WTC11 (cell line): Measurements from ENCODE around the gene RING1. TPM values are rescaled to one million over a fixed set of nuclear protein-coding genes. Genes with fewer than 3 reads are reported as not detected.

Experiments used
- ATAC-seq: fragments of 200-7000 bp; cut with Tn5 transposase; 2 replicates; pipeline ENCODE4 v1.10.0; 2021; ENCODE audit warnings: mild to moderate bottlenecking, moderate library complexity
- CTCF ChIA-PET: fragments of 300-600 bp; sonication (Branson Sonifier 250); formaldehyde crosslinking; loops from one replicate; lab custom pipeline; 2021; ENCODE audit warnings: antibody characterized with exemption; lab: Charles Lee
- POLR2A ChIA-PET: fragments of 350-600 bp; sonication (Branson Sonifier 250); formaldehyde crosslinking; loops from one replicate; lab custom pipeline; 2021; ENCODE audit warnings: antibody characterized with exemption; lab: Charles Lee
- DNase-seq: peaks from one replicate; pipeline ENCODE4 v3.0.0; 2021; ENCODE audit warnings: low spot score
- H3K27ac Mint-ChIP-seq: 2 replicates; pipeline ENCODE4 v1.8.0; 2021; ENCODE audit warnings: mixed read lengths
- H3K27me3 Mint-ChIP-seq: 2 replicates; pipeline ENCODE4 v1.8.0; 2021; ENCODE audit warnings: low read depth, mild to moderate bottlenecking, moderate library complexity, mixed read lengths
- H3K36me3 Mint-ChIP-seq: 2 replicates; pipeline ENCODE4 v1.8.0; 2021; ENCODE audit warnings: mixed read lengths
- H3K4me1 Mint-ChIP-seq: 2 replicates; pipeline ENCODE4 v1.8.0; 2022; ENCODE audit warnings: mixed read lengths
- H3K4me3 Mint-ChIP-seq: 2 replicates; pipeline ENCODE4 v1.8.0; 2021; ENCODE audit warnings: mild to moderate bottlenecking, moderate library complexity, mixed read lengths
- H3K9me3 Mint-ChIP-seq: 2 replicates; pipeline ENCODE4 v1.8.0; 2021; ENCODE audit warnings: mixed read lengths
- AFF4 ChIP-seq: sonication (generic); formaldehyde crosslinking; IDR thresholded peaks from 2 replicates; pipeline ENCODE4 v1.8.1; 2023; ENCODE audit warnings: mild to moderate bottlenecking, missing genetic modification reagents, borderline replicate concordance
- ARID4B ChIP-seq: sonication (generic); formaldehyde crosslinking; IDR thresholded peaks from 2 replicates; pipeline ENCODE4 v1.8.0; 2023; ENCODE audit warnings: missing genetic modification reagents, mild to moderate bottlenecking, borderline replicate concordance
- CBFB ChIP-seq: sonication (generic); formaldehyde crosslinking; IDR thresholded peaks from 2 replicates; pipeline ENCODE4 v1.8.1; 2022; ENCODE audit warnings: mild to moderate bottlenecking, low read depth, missing genetic modification reagents
- CREB1 ChIP-seq: sonication (generic); formaldehyde crosslinking; IDR thresholded peaks from 2 replicates; pipeline ENCODE4 v1.8.0; 2023; ENCODE audit warnings: mild to moderate bottlenecking, missing genetic modification reagents
- E2F1 ChIP-seq: sonication (generic); formaldehyde crosslinking; IDR thresholded peaks from 2 replicates; pipeline ENCODE4 v1.8.0; 2022; ENCODE audit warnings: mild to moderate bottlenecking, missing genetic modification reagents
- ELF4 ChIP-seq: sonication (generic); formaldehyde crosslinking; IDR thresholded peaks from 2 replicates; pipeline ENCODE4 v1.8.1; 2022; ENCODE audit warnings: low read depth, mild to moderate bottlenecking, moderate library complexity, missing genetic modification reagents
- GABPB1 ChIP-seq: sonication (generic); formaldehyde crosslinking; IDR thresholded peaks from 2 replicates; pipeline ENCODE4 v1.8.1; 2023; ENCODE audit warnings: mild to moderate bottlenecking, missing genetic modification reagents
- GTF2I ChIP-seq: fragments of 250-450 bp; sonication (Bioruptor Pico); conservative IDR thresholded peaks from 2 replicates; pipeline ENCODE4 v1.4.0; 2021; ENCODE audit warnings: mild to moderate bottlenecking
- HMGA2 ChIP-seq: fragments of 250-450 bp; sonication (Bioruptor Pico); IDR thresholded peaks from 2 replicates; pipeline ENCODE4 v1.4.0; 2021; ENCODE audit warnings: mild to moderate bottlenecking, moderate library complexity
- KAT7 ChIP-seq: sonication (generic); formaldehyde crosslinking; IDR thresholded peaks from 2 replicates; pipeline ENCODE4 v1.8.1; 2023; ENCODE audit warnings: missing genetic modification reagents, mild to moderate bottlenecking, borderline replicate concordance
- MLX ChIP-seq: sonication (generic); formaldehyde crosslinking; IDR thresholded peaks from 2 replicates; pipeline ENCODE4 v1.8.1; 2023; ENCODE audit warnings: mild to moderate bottlenecking, missing genetic modification reagents, moderate library complexity
- MXD4 ChIP-seq: fragments of 250-450 bp; sonication (Bioruptor Pico); IDR thresholded peaks from 2 replicates; pipeline ENCODE4 v1.8.0; 2021; ENCODE audit warnings: mild to moderate bottlenecking, moderate library complexity, borderline replicate concordance
- NFYB ChIP-seq: sonication (generic); formaldehyde crosslinking; conservative IDR thresholded peaks from 2 replicates; pipeline ENCODE4 v1.8.0; 2022; ENCODE audit warnings: low read depth, missing genetic modification reagents
- NR1H2 ChIP-seq: sonication (generic); formaldehyde crosslinking; IDR thresholded peaks from 2 replicates; pipeline ENCODE4 v1.9.0; 2021; ENCODE audit warnings: mild to moderate bottlenecking, moderate library complexity, missing genetic modification reagents
- NR2C2 ChIP-seq: sonication (generic); formaldehyde crosslinking; IDR thresholded peaks from 2 replicates; pipeline ENCODE4 v1.8.0; 2022; ENCODE audit warnings: mild to moderate bottlenecking, missing genetic modification reagents
- PRRX2 ChIP-seq: fragments of 250-450 bp; sonication (Bioruptor Pico); IDR thresholded peaks from 2 replicates; pipeline ENCODE4 v1.8.0; 2021; ENCODE audit warnings: mild to moderate bottlenecking
- SP1 ChIP-seq: sonication (generic); formaldehyde crosslinking; conservative IDR thresholded peaks from 2 replicates; pipeline ENCODE4 v1.8.1; 2022; ENCODE audit warnings: missing genetic modification reagents
- STAT6 ChIP-seq: sonication (generic); formaldehyde crosslinking; conservative IDR thresholded peaks from 2 replicates; pipeline ENCODE4 v1.8.1; 2023; ENCODE audit warnings: mild to moderate bottlenecking, low read depth, missing genetic modification reagents, moderate library complexity
- ZNF121 ChIP-seq: sonication (generic); formaldehyde crosslinking; IDR thresholded peaks from 2 replicates; pipeline ENCODE4 v1.8.0; 2023; ENCODE audit warnings: missing genetic modification reagents
- ZNF263 ChIP-seq: sonication (generic); formaldehyde crosslinking; IDR thresholded peaks from 2 replicates; pipeline ENCODE4 v1.8.1; 2022; ENCODE audit warnings: low read depth, mild to moderate bottlenecking, moderate library complexity, missing genetic modification reagents
- ZNF416 ChIP-seq: fragments of 250-450 bp; sonication (Bioruptor Pico); IDR thresholded peaks from 2 replicates; pipeline ENCODE4 v1.9.0; 2021; ENCODE audit warnings: mild to moderate bottlenecking, inconsistent platforms
- total RNA-seq: library from RNA; stranded (reverse); gene quantifications from 3 replicates; pipeline ENCODE4 v1.2.3, GENCODE V29; 2021

RING1 gene
- total RNA-seq, 1 experiment from 2014 or later, result 26.6 TPM

GRCh38 chr6:33202799-33203198, 5.5 kb upstream of the RING1 start:
- POLR2A ChIA-PET, result no interaction called here
- no peak overlapping the region; the same call in 1 of the 2 replicates for H3K27ac Mint-ChIP-seq
- DNase-seq (no peak), ATAC-seq (no peak)
- TF ChIP-seq KAT7 (CRISPR knock-in tag), result no peak
- no peak for TF ChIP-seq STAT6 (CRISPR knock-in tag)
- TF ChIP-seq PRRX2, result no peak
- no peak for TF ChIP-seq AFF4 (CRISPR knock-in tag)
- no peak for TF ChIP-seq SP1 (CRISPR knock-in tag)
- TF ChIP-seq E2F1, result no peak
- TF ChIP-seq ZNF121 (CRISPR knock-in tag), result no peak
- no peak for TF ChIP-seq ZNF263 (CRISPR knock-in tag)
- no peak for TF ChIP-seq HMGA2 (CRISPR knock-in tag)
- TF ChIP-seq ZNF416 (CRISPR knock-in tag), result no peak
- no peak for TF ChIP-seq NFYB (CRISPR knock-in tag)
- no peak for TF ChIP-seq ELF4 (CRISPR knock-in tag)
- TF ChIP-seq NR1H2, result no peak
- CTCF ChIA-PET, result interaction anchor here (0.6 kb wide), 1 partner anchor 25 kb away, joined by 3 read pairs; no protein-coding TSS in a partner anchor
- H3K4me1 Mint-ChIP-seq, result peaks cover 60% of the 10 kb centered on the region
- no peaks in the 10 kb centered on the region for H3K9me3 Mint-ChIP-seq
- peaks cover 27% of the 10 kb centered on the region for H3K36me3 Mint-ChIP-seq
- H3K27me3 Mint-ChIP-seq, result peaks cover 27% of the 10 kb centered on the region
- peak overlapping the region; percentile 97 for H3K4me3 Mint-ChIP-seq

GRCh38 chr6:33203443-33204164, 4.7 kb upstream of the RING1 start:
- ChIA-PET CTCF (interaction anchor here (0.6 kb wide), 1 partner anchor 24 kb away, joined by 3 read pairs; no protein-coding TSS in a partner anchor), POLR2A (no interaction called here)
- peaks cover 27% of the 10 kb centered on the region for H3K36me3 Mint-ChIP-seq
- H3K27ac Mint-ChIP-seq, result peak overlapping the region; percentile 76; the same call in 1 of the 2 replicates
- DNase-seq, result no peak
- peaks cover 51% of the 10 kb centered on the region for H3K4me1 Mint-ChIP-seq
- ATAC-seq, result no peak
- H3K4me3 Mint-ChIP-seq, result peak overlapping the region; percentile 97
- H3K27me3 Mint-ChIP-seq, result peaks cover 28% of the 10 kb centered on the region
- H3K9me3 Mint-ChIP-seq, result no peaks in the 10 kb centered on the region
- TF ChIP-seq MXD4 (CRISPR knock-in tag) (no peak), E2F1 (no peak), ARID4B (no peak), CBFB (no peak), GTF2I (CRISPR knock-in tag) (no peak), ZNF263 (CRISPR knock-in tag) (no peak), MLX (CRISPR knock-in tag) (no peak), NR2C2 (CRISPR knock-in tag) (no peak), CREB1 (CRISPR knock-in tag) (no peak), NR1H2 (no peak), NFYB (CRISPR knock-in tag) (no peak), GABPB1 (CRISPR knock-in tag) (no peak)
